Natural killer cell (primary cell): ENCODE data around the gene PKP2. TPM values are rescaled to one million over a fixed set of nuclear protein-coding genes. Genes with fewer than 3 reads are reported as not detected.

Source experiments
- ATAC-seq, 3 donors: fragments of 150-1000 bp in 2 of 3; fragments of 200-7000 bp in 1 of 3; cut with Tn5 transposase; 1 replicate in 1 of 3; 2 replicates in 2 of 3; pipeline ENCODE4 v1.10.0; 2021; ENCODE audit warnings: mild to moderate bottlenecking in 2 of 3, moderate library complexity in 2 of 3
- DNase-seq, 2 donors: peaks; one replicate each; pipeline versions ENCODE4 v3.0.0 to v3.0.0-alpha.2; 2013 to 2021; ENCODE audit warnings: mixed read lengths in 1 of 2
- H3K27ac ChIP-seq: one replicate; pipeline ENCODE4 v1.5.1; 2013; ENCODE audit warnings: mild to moderate bottlenecking, low read length
- H3K27me3 ChIP-seq: one replicate; pipeline ENCODE4 v1.6.1; 2013; ENCODE audit warnings: low read length; ENCODE audit not compliant: control insufficient read depth, insufficient read depth
- H3K36me3 ChIP-seq: one replicate; pipeline ENCODE4 v1.6.1; 2013; ENCODE audit warnings: low read length; ENCODE audit not compliant: control insufficient read depth, insufficient read depth
- H3K4me1 ChIP-seq: one replicate; pipeline ENCODE4 v1.6.1; 2013; ENCODE audit warnings: low read length; ENCODE audit not compliant: control insufficient read depth, insufficient read depth
- H3K4me3 ChIP-seq: one replicate; pipeline ENCODE4 v1.5.1; 2013; ENCODE audit warnings: low read length
- H3K9me3 ChIP-seq: one replicate; pipeline ENCODE4 v1.6.1; 2013; ENCODE audit warnings: low read length; ENCODE audit not compliant: control insufficient read depth, insufficient read depth
- H3K27ac Mint-ChIP-seq, 2 donors: one replicate each; pipeline ENCODE4 v1.8.0; 2022; ENCODE audit warnings: mild to moderate bottlenecking in 2 of 2, mixed read lengths in 2 of 2, moderate library complexity in 1 of 2
- H3K27me3 Mint-ChIP-seq, 2 donors: one replicate each; pipeline ENCODE4 v1.8.0; 2022; ENCODE audit warnings: low read depth in 2 of 2, mixed read lengths in 2 of 2
- H3K36me3 Mint-ChIP-seq: one replicate; pipeline ENCODE4 v1.8.0; 2022; ENCODE audit warnings: mixed read lengths
- H3K4me1 Mint-ChIP-seq, 2 donors: one replicate each; pipeline ENCODE4 v1.8.0; 2022; ENCODE audit warnings: mixed read lengths in 2 of 2
- H3K4me3 Mint-ChIP-seq: one replicate; pipeline ENCODE4 v1.8.0; 2022; ENCODE audit warnings: mild to moderate bottlenecking, moderate library complexity, mixed read lengths
- H3K9me3 Mint-ChIP-seq, 2 donors: one replicate each; pipeline ENCODE4 v1.8.0; 2022; ENCODE audit warnings: mixed read lengths in 2 of 2
- WGBS: methylation state at CpG from one replicate; pipeline ENCODE4 v1.1.7; 2013; ENCODE audit warnings: missing lambda C conversion rate; ENCODE audit not compliant: insufficient coverage; 5-methylcytosine and 5-hydroxymethylcytosine counted together
- intact Hi-C: fragments of 100-400 bp; cut with micrococcal nuclease; formaldehyde crosslinking; loops from one replicate; pipeline ENCODE4 v1.14.2; 2022
- total RNA-seq, 4 donors: library from RNA; stranded (reverse); fragments of 120-200 nt in 1 of 4; gene quantifications; one replicate each; pipeline versions ENCODE4 v1.2.3 to v1.2.4, GENCODE V29; 2013 to 2022
- TF ChIP-seq, protein P1 (sequence below): fragments of 200-600 bp; IDR thresholded peaks from one replicate; pipeline ENCODE4 v1.8.0; 2022; ENCODE audit warnings: antibody characterized with exemption

PKP2 gene
- total RNA-seq, 3 donors from 2014 or later (not counting 1 experiment from before 2014, with no cell fraction given) = 0.16 to 1.8 (median 0.52) TPM

DNA sequence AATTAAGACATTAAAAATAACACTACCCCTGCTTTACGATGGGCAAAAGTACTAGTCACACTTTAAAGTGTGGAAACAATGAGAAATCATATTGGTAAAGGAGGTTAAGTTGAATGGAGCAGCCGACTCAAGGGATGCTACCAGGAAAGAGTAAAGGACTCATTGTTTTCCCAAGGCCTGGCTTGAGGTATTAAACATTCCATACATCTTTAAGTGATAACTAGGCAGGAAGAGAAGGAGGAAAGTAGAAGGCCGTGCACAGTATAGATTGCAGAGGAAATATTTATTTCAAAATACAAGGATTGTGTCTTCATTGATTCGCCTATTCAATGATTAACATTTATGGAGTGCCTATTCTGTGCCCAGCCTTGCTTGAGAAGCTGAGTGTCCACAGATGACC, 120.3 kb downstream of the PKP2 start:
- H3K36me3 ChIP-seq = no peaks in the 10 kb centered on the region
- Mint-ChIP-seq H3K36me3 (no peaks in the 10 kb centered on the region), H3K27ac (no peak overlapping the region), H3K4me1 (no peaks in the 10 kb centered on the region), H3K4me3 (no peak overlapping the region), H3K27me3 (peaks cover 19 to 31% of the 10 kb centered on the region in 2 donors), H3K9me3 (no peaks in the 10 kb centered on the region)
- WGBS = 87% methylated on average over 2 of the region's 4 CpGs
- TF ChIP-seq, protein P1, sequence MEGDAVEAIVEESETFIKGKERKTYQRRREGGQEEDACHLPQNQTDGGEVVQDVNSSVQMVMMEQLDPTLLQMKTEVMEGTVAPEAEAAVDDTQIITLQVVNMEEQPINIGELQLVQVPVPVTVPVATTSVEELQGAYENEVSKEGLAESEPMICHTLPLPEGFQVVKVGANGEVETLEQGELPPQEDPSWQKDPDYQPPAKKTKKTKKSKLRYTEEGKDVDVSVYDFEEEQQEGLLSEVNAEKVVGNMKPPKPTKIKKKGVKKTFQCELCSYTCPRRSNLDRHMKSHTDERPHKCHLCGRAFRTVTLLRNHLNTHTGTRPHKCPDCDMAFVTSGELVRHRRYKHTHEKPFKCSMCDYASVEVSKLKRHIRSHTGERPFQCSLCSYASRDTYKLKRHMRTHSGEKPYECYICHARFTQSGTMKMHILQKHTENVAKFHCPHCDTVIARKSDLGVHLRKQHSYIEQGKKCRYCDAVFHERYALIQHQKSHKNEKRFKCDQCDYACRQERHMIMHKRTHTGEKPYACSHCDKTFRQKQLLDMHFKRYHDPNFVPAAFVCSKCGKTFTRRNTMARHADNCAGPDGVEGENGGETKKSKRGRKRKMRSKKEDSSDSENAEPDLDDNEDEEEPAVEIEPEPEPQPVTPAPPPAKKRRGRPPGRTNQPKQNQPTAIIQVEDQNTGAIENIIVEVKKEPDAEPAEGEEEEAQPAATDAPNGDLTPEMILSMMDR = no peak
- no peak for ATAC-seq
- H3K27me3 ChIP-seq = peaks cover 2% of the 10 kb centered on the region
- DNase-seq = no peak
- no peak overlapping the region for H3K27ac ChIP-seq
- intact Hi-C loops = no loop called here
- H3K9me3 ChIP-seq = no peaks in the 10 kb centered on the region
- no peak overlapping the region for H3K4me3 ChIP-seq
- H3K4me1 ChIP-seq = no peaks in the 10 kb centered on the region

DNA sequence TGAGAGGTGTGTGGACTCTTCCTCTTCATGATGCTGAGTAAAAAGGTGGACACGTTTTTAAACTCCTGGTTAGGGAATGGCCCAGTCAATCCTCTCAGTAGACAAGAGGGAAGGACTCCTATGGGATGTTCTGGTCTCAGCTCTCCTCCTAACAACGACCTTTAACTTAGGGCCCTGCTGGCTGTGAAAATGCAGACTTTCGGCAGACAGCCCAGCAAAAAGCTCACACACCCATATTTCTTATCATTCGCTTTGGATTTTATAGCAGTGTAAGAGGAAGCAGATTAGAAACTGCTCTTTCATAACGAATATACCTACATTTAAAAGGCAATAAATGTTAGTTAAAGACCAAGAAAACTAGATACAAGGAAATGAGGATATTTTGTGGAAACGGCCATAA, 122.9 kb downstream of the PKP2 start:
- H3K27me3 Mint-ChIP-seq = peaks cover 19 to 30% of the 10 kb centered on the region in 2 donors
- 70% methylated on average over 3 of the region's 6 CpGs for WGBS

GRCh38 chr12:32770141-32770540, 126.4 kb downstream of the PKP2 start:
- H3K27me3 Mint-ChIP-seq = peaks cover 19 to 38% of the 10 kb centered on the region in 2 donors
- intact Hi-C loops = no loop called here
- 100% methylated on average over 1 of the region's 1 CpG for WGBS

More for the DNA sequence above, 122.9 kb downstream of the PKP2 start:
- H3K27ac ChIP-seq = no peak overlapping the region
- H3K4me1 ChIP-seq = no peaks in the 10 kb centered on the region
- H3K9me3 ChIP-seq = no peaks in the 10 kb centered on the region
- DNase-seq (no peak), ATAC-seq (no peak)
- H3K4me3 Mint-ChIP-seq = no peak overlapping the region
- H3K36me3 ChIP-seq = no peaks in the 10 kb centered on the region
- no peaks in the 10 kb centered on the region for H3K9me3 Mint-ChIP-seq
- H3K27ac Mint-ChIP-seq = no peak overlapping the region
- no peaks in the 10 kb centered on the region for H3K27me3 ChIP-seq
- intact Hi-C loops = no loop called here
- H3K36me3 Mint-ChIP-seq = no peaks in the 10 kb centered on the region
- no peaks in the 10 kb centered on the region for H3K4me1 Mint-ChIP-seq
- TF ChIP-seq, protein P1 = no peak
- no peak overlapping the region for H3K4me3 ChIP-seq

GRCh38 chr12:32768518-32768917, 128.1 kb downstream of the PKP2 start:
- DNase-seq (no peak), ATAC-seq (no peak)
- Histone ChIP-seq H3K4me3 (no peak overlapping the region), H3K27ac (no peak overlapping the region), H3K9me3 (no peaks in the 10 kb centered on the region), H3K4me1 (no peaks in the 10 kb centered on the region), H3K27me3 (no peaks in the 10 kb centered on the region), H3K36me3 (no peaks in the 10 kb centered on the region)
- intact Hi-C loops = no loop called here
- WGBS = 87% methylated on average over 4 of the region's 4 CpGs
- no peaks in the 10 kb centered on the region for H3K36me3 Mint-ChIP-seq
- H3K9me3 Mint-ChIP-seq = no peaks in the 10 kb centered on the region
- TF ChIP-seq, protein P1 = no peak
- H3K4me3 Mint-ChIP-seq = no peak overlapping the region
- H3K27me3 Mint-ChIP-seq = peaks cover 20 to 34% of the 10 kb centered on the region in 2 donors
- H3K27ac Mint-ChIP-seq = no peak overlapping the region
- H3K4me1 Mint-ChIP-seq = no peaks in the 10 kb centered on the region

More at GRCh38 chr12:32770141-32770540, 126.4 kb downstream of the PKP2 start:
- TF ChIP-seq, protein P1 = no peak
- H3K4me1 Mint-ChIP-seq = no peaks in the 10 kb centered on the region
- no peak overlapping the region for H3K4me3 Mint-ChIP-seq
- Histone ChIP-seq H3K27ac (no peak overlapping the region), H3K9me3 (no peaks in the 10 kb centered on the region), H3K4me3 (no peak overlapping the region), H3K4me1 (no peaks in the 10 kb centered on the region), H3K36me3 (no peaks in the 10 kb centered on the region), H3K27me3 (no peaks in the 10 kb centered on the region)
- H3K36me3 Mint-ChIP-seq = no peaks in the 10 kb centered on the region
- DNase-seq (no peak), ATAC-seq (no peak)
- no peak overlapping the region for H3K27ac Mint-ChIP-seq
- no peaks in the 10 kb centered on the region for H3K9me3 Mint-ChIP-seq
